ENCODE data around the gene CCDC134. TPM values are rescaled to one million over a fixed set of nuclear protein-coding genes. Genes with fewer than 3 reads are reported as not detected.

The CCDC134 gene
- total RNA-seq, 1 experiment from 2014 or later = 5.7 TPM

- DNase-seq (ENCODE audit: low spot score) = no peak
Observed at GRCh38 chr22:41782751-41783150, 17.7 kb upstream of the CCDC134 start.

GRCh38 chr22:41787331-41787730 is 13.1 kb upstream of the CCDC134 start:
- DNase-seq (ENCODE audit: low spot score) = no peak

GRCh38 chr22:41793871-41794270 is 6.6 kb upstream of the CCDC134 start:
- no peak for DNase-seq (ENCODE audit: low spot score)

DNA sequence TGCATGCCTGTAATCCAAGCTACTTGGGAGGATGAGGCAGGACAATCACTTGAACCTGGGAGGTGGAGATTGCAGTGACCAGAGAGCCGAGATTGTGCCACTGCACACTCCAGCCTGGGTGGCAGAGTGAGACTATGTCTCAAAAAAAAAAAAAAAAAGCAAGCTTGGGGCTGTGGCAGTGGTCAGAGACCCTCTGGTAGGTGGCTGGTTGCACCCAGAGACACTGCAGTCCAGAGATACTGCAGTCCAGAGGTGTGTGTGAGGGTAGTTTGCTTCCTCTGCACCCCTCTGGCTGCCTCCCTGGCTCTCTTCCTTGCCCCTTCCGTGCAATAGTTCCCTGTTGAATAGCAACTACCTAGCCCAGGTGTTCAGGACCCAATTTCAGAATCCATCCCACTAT is 1.7 kb upstream of the CCDC134 start:
- no peak for DNase-seq (ENCODE audit: low spot score)

- no peak for DNase-seq (ENCODE audit: low spot score)
Observed at GRCh38 chr22:41799486-41800347, 762 bp upstream of the CCDC134 start.

GRCh38 chr22:41801147-41801819 is 804 bp downstream of the CCDC134 start:
- no peak for DNase-seq (ENCODE audit: low spot score)

DNA sequence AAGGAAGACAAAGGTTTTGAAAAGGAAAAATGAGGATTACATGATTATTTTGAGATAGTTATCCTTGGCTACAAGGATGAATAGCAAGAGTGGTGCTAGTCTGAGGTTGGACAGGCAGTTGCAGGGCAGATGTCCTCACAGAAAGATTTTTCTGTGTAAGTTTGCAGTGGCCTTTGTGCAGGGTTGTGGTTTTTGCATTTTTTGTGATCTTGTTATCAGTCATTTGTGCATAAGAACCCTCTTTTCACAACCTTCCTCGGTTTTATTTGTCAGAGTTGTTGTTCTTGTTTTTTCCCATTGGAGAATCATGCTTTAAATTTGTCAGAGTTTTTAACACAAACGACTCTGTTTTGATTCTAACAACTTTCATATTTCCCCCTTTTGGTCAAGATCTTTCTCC is 1.4 kb downstream of the CCDC134 start:
- no peak for DNase-seq (ENCODE audit: low spot score)

GRCh38 chr22:41805639-41806038 is 5.2 kb downstream of the CCDC134 start:
- DNase-seq (ENCODE audit: low spot score) = no peak

DNA sequence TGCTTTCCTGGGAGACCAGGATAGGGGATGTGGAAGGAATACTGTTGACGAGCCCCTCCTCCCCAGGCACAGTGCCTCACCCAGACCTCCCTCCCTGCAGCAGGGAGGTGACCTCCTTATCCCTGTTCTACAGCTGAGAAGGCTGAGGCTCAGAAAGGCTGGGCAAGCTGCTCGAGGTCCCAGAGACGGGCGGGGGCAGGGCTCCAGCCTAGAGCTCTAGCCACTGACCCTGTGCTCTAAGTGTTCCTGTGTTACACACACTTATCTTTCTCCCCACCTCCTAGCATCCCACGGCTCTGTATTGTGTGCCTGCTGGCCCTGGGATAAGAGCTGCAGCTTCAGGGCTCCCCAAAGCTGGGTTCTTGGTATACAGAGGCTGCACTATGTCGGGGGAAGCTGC is 7.9 kb downstream of the CCDC134 start:
- no peak for DNase-seq (ENCODE audit: low spot score)

DNA sequence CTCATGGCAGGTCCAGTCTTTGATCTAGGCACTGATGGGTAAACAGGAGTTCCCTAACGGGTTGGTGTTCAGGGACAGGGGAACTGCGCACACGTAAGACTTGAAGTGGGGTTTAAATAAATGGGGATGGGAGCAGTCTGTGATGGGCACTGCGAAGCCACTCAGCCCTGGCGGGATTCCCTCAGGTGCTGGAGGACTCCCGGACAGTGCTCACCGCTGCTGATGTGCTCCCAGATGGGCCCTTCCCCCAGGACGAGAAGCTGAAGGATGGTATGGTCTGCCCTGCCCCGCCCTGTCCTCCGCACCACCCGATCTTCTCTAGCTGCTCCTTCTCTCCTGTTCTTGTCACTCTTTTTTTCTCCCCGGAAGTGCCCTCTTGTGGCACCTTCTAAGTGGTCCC is 9.5 kb downstream of the CCDC134 start:
- no peak for DNase-seq (ENCODE audit: low spot score)

- no peak for DNase-seq (ENCODE audit: low spot score)
Observed at GRCh38 chr22:41812805-41813545, 12.5 kb downstream of the CCDC134 start.

DNA sequence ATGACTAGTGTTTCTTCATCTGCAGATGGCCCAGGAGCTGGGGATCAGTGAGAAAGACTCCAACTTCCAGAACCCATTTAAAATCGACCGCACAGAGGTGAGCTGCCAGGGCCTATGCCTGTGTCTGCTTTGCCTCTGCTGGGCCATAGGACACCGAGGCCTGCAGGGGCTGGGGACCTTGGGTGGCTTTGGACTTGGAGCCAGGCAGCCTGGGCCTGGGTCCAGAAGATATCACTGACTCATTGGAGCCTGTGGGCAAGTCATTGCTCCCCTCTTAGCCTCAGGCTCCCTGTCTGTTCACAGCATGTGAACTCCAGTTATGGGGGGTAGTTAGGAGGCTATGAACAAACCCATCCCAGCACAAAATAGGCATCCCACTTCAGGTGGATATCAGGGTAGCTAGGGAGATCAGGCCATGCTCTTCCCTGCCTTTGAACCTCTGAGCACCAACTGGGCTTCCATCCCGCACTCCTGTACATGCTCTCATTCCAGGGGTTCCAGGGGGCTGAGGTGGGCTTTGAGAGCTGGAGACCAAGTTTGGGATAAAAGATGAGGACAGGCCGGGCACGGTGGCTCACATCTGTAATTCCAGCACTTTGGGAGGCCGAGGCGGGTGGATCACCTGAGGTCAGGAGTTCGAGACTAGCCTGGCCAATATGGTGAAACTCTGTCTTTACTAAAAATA is 13.4 kb downstream of the CCDC134 start:
- no peak for DNase-seq (ENCODE audit: low spot score)

DNA sequence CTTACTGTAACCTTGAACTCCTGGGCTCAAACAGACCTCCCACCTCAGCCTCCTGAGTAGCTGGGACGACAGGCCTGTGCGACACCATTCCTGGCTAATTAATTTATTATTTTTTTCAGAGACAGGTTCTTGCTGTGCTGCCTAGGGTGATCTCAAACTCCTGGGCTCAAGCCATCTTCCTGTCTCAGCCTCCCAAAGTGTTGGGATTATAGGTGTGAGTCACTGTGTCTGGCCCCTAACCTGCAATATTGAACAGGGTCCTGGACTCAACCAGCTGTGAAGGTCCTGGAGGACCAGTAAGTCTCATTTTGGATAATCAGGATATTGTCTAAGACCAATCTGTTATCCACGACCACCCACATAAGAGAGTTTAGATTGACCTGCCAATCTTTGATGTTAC is 15.2 kb downstream of the CCDC134 start:
- no peak for DNase-seq (ENCODE audit: low spot score)

DNA sequence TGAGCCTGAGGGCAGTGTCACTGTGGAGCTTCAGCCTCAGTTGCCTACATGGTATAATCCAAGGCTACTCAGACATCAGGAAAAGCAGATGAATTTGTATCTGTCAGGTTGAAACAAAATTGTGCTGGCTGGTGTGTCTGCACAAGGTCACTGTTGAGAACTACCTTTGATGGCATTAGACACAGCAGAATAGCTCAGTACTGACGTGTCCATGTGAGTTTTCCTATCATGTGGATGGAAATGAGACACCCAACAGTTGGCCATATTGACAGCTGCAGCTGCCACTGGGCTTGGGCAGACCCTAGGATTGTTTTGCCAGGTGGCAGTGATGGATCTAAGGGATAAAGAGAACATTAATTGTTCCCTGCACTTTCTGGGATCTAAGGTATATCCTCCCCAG is 15.8 kb downstream of the CCDC134 start:
- no peak for DNase-seq (ENCODE audit: low spot score)

DNA sequence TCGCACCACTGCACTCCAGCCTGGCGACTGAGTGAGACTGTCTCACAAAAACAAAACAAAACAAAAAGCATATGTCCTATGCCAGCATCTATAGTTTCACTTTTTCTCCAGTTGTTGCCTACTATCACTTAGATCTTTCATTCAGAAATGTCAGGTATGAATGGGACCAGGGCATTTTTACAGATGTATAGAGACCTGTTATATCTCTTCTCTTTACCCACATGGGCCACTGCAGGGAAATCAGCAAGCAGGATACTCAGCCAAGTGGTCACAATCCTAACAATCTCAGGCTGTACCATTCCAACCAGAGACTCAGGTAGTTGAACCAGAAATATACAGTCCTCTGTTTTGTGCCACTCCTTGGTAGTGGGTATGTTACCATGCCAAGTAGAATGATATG is 16.4 kb downstream of the CCDC134 start:
- no peak for DNase-seq (ENCODE audit: low spot score)

- DNase-seq (ENCODE audit: low spot score) = no peak
Observed at GRCh38 chr22:41818011-41818410, 17.5 kb downstream of the CCDC134 start.

DNA sequence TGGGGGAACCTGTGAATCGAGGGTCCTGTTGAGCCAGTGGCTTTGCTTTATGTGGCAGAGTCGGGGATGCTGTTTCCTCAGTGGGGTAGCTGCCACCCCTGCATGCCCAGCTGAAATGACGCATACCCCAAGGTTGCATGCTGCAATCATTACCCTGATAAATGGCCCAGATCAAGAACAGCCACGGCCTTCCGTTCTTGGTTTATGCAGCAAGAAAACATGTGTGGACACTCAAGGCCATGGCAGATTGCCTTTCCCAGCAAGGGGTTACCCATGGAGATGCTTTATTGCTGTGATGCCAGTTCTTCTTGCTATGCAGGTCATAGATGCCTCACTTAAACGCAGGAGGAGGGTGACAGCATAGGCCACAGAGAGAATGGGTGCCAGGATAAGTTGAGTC is 18.1 kb downstream of the CCDC134 start:
- DNase-seq (ENCODE audit: low spot score) = no peak

DNA sequence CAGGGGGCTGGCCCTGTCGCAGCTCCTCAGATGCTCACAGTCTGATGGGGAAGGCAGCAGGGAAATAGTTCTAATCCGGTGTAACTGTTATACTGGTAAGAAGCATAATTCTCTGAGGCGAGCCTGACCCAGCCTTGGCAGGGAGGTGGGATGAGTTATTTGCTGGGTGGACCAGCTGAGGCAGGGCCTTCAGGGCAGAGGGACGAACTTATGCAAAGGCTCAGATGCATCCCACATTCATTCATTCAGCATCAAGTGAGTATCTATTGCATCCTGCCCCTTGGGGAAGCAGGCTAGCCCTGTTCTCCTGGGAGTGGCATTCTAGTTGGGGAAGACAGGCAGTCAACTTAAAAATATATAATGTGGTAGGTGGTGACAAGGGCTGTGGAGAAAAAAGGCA is 18.8 kb downstream of the CCDC134 start:
- DNase-seq (ENCODE audit: low spot score) = no peak

GRCh38 chr22:41820447-41820846 is 20.0 kb downstream of the CCDC134 start:
- no peak for DNase-seq (ENCODE audit: low spot score)

DNA sequence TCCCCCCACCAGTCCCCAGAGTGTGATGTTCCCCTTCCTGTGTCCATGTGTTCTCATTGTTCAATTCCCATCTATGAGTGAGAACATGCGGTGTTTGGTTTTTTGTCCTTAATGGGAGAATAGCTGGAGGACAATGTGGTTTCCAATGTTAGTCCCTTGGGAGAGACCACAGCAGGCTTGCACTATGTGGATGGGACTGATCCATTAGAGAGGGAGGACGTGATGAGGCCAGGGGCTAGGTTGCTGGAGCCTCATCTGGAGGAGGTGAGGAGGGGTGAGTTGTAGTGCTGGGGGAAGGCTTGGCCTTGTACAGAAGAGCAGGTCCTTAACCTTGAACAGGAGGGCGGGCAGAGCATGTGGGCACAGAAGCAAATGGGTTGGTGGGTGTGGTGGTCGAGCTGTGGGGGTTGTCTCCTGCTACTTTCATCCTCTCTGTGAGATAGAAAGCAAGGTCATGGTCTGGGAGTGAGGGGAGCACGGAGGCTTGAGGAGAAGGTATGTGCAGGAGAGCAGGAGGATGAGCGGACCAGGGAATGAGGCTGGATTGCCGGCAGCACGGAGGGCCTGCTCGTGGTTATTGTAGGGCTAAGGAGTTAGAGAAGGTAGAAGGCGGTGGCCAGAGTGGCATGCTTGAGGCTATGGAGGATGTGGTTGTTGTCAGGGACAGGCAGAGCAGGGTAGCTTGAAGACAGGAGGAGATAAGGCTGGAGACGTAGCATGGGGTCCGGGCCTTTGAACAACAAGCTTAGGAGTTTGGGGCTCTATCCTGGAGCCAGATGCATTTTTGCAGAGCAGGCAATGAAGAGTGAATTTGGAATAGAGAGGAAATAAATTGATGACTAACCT is 21.2 kb downstream of the CCDC134 start:
- no peak for DNase-seq (ENCODE audit: low spot score)
